HG02763 (cell line): Measurements from ENCODE around the gene MRPL21.
A peak's percentile ranks its signal among the peaks of the same experiment; 100 is the strongest.
"Not testable (repeated sequence)": the region's sequence is repeated elsewhere in the genome, so short reads cannot be mapped to it uniquely, and the experiment has no call there.

Experiments used
- ATAC-seq: cut with Tn5 transposase; IDR thresholded peaks from one replicate; pipeline ENCODE4 v1.9.1; 2021; ENCODE audit warnings: mild to moderate bottlenecking, moderate library complexity; ENCODE audit not compliant: unreplicated experiment

MRPL21 gene

DNA sequence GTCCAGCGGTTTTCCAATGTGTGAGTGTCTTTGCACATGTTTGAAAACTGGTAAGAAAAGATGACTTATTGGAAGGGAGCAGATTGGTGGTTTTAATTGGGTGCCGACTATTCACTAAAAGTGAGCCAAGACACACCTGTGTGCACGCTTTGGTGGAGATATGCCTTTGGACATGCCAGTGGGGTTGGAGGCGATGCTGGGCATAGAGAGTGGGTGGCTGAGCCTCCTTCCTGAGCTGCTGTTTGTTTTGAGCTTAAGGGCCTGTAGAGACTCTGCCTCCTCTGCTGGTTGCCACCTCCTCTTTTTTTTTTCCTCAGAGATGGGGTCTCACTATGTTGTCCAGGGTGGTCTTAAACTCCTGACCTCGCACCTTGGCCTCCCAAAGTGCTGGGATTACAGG lies 9.6 kb upstream of the MRPL21 start:
- ATAC-seq = no peak

DNA sequence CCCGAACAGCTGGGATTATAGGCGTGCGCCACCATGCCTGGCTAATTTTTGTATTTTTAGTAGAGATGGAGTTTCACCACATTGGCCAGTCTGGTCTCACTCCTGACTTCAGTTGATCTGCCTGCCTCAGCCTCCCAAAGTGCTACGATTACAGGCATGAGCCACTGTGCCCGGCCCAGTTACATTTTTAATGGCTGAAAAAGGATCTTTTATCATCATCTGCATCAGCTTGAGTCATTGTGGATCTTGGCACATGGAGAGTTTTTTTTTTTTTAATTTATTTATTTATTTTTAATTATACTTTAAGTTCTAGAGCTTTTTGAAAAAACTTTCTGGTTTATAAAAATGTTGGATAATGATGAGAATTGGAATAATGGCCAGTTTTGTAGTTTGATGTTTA lies 8.6 kb upstream of the MRPL21 start:
- ATAC-seq = no peak

DNA sequence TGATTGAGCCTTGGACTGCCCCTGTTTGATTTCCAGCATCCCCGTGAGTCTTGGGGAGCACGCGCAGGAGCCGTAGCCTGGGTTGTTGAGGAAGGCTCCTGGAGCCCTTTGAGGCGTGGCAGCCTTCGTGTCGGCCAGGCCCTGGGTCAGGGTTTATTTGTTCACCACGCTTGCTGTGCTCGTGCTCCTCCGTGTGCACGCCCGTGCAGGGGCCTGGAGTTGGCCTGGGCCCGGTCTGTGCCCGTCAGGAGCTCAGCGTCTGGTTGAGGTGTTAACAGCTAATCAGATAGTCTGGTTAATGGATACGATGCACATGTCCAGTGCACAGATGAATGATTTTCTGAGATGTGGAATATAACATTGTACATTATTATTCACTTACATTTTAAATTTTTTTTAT lies 8.1 kb upstream of the MRPL21 start:
- ATAC-seq = no peak

DNA sequence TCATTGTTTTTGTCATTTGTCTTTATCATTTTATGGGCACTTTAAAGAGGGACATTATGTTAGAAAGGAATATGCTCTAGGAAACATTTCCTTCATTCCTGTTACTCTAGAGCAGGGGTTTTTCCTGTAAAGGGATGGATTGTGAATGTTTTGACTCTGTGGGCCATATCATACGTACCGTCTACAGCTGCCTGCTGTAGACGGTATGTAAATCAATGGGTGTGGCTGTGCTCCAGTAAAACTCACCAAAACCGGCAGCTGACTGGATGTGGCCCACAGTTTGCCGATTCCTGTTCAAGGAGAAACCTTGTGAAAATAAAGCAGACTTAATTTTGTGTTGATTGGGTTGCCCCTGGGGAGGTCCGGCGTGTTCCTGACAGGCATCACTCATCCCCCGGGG lies 7.3 kb upstream of the MRPL21 start:
- no peak for ATAC-seq

DNA sequence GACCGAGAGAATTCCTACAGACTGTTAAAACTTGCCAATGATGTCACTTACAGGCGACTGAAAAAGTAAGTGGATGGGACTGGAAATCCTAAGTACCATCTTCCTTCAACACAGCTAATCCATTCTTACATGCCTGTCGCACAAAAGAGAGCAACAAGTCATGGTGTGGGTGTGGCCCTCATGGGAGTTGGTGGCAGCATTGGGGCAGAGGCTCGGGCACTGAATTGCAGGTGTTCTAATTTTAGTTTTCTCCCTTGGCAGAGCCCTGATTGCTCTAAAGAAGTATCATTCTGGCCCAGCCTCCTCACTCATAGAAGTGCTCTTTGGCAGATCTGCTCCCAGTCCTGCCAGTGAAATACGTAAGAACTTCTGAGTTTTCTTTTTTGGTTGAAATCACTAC lies 4.6 kb upstream of the MRPL21 start:
- no peak for ATAC-seq

DNA sequence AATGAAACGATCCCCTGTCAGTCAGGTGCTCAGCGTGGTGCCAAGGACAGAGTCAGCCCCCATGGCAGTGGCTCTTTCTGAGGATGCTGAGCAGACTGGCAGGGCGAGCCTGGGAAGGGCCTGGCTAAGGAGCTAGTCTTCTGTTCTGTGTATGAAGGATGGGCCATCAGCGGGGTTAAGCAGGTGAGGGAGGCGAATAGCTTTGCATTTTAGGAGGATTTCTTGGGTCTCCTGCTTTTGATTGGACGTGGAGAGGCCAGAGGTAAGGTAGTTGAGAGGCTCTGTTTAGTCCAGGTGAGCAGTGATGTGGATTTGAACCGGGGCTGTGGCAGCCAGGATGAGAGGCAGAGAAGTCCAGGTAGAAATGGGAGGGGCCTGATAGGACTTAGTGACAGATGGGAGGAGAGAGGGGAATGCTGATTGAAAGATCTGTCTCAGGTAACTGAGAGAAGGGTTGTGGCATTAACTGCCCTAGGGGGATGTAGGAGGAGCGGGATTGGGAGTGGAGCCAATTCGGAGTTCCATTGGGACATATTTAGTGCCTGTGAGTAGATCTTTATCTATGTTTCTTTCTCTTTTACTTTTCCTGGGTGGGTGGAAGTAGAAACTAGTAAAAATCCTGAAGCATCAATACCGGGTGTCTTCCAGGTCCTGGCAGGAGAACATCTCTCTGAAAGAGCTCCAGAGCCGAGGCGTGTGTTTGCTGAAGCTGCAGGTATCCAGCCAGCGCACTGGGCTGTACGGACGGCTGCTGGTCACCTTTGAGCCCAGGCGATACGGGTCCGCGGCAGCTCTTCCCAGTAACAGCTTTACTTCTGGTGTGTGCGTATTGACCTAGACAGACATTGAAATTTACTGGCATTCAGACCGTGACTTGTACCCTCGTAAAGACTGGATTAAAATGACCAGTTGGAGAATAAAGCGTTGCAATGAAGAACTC lies 2.1 kb upstream of the MRPL21 start:
- ATAC-seq = no peak

DNA sequence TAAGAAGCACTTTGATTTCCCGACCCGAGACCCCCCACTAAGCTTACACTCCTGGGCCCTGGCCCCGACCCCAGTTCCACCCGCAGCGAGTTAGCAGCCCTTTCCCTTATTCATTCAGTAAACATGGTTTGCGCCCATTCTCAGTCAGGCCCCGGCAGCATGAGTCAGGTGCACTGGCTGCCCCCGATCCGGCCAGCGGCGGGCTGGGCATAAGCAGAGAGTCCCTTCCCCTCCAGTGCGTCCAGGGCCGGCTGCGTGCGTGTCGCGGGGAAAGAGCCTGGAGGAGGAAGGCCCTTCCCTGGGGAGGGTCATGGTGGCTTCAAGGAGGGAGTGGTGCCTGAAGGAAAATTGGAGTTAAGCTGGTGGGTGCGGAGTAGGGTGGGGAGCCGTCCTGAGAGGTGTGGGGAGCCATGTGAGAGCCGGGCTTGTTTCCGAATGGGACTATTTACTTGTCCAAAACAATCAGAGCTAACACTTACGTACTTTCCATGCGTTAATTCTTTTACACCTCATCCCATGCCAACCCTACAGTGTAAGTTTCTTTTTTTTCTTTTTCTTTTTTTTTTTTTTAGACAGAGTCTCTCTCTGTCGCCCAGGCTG lies 716 bp upstream of the MRPL21 start:
- ATAC-seq = peak; percentile 7

DNA sequence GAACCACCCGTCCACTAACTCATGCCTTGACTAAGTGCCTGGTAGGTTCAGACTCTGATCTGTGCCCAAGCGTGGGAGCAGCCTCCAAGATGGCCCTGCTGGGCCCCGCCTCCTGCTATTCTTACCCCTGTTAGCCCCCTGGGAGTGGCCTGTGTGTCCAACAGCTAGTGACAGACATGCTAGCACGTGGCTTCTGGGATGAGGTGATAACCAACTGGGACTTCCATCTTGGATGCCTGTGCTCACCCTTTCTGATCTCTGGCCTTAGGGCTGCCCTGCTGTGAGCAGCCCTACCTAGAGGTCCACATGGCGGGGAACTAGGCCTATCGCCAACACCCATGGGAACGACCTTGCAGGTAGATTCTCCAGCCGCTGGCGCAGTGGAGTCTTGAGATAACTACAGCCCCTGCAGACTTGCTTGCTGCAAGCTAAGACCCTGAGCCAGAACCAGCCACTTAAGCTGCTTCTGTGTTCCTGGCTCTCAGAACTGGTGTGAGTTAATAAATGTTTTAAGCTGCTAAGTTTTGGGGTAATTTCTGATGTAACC lies 2.7 kb downstream of the MRPL21 start:
- no peak for ATAC-seq

DNA sequence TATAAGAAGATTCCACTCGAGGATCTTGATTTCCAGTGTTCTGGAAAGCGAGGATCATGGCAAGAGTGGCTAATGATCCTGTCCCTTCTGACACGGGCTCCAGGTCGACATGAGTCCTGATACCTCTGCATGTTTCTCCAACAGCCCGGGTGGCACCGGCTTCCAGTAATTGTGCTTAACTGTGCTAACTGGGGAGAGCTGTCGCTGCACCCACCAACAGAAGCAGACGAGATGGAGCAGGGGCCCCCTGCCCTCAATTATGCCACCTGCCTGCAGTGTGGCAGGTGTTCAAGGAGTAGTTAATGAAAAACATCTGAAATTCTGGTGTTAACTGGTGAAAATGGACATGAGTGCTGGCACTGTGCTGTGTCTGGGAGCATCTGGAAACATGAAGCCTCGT lies 6.2 kb downstream of the MRPL21 start:
- no peak for ATAC-seq

DNA sequence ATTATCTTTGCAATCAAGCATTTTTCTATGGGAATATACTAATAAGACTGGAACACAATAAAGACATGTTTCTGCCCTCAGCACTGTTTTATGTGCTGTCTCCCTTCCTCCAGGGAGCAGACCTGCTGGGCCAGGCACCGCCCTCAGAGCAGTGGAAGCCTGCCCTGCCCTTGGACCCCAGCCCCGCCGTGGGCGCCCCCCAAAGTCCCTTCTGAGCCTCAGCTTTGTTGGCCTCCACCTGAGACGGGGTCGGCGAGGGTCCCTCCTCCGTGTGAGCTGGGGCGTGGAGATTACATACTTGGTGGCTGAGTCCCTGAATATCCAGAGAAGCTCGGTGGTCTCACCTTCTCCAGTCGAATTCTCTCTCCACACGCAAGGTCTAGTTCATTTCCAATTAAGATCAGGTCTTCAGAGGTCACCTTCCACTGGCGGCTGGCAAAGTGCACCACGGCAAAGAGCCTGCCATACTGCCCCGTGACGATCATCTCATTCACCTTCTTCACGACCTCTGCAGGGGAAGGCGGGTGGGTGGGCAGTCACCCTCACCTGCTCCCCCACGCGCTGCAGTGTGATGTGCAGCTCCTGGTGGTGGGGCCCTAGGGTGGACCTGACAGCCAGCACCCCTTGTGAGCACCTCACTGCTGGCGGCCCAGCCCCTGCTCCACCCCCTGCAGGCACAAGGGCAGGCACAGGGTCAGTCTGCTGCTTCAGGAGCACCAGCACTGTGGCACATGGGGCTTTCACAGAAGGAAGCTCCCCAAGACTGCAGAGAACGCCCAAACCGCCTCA lies 7.3 kb downstream of the MRPL21 start:
- ATAC-seq = no peak

DNA sequence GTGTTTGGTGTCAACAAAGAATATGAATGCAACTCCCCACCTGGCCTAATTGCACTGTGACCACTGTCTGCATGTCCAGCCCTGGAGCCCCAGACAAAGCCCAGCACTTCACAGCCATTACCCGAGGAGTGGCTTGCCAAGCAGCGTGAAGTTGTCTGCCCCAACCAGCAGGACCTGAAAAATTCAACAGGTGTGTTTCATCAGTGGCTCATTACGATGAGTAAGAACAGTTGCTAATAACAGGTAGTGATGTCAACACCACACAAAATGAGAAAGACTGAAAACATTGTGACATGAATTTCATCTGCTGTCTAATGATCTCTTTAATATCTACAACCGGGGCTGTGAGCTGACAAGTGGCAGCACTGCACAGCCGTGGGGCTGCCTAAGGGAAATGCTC lies 10.3 kb downstream of the MRPL21 start:
- ATAC-seq = no peak

DNA sequence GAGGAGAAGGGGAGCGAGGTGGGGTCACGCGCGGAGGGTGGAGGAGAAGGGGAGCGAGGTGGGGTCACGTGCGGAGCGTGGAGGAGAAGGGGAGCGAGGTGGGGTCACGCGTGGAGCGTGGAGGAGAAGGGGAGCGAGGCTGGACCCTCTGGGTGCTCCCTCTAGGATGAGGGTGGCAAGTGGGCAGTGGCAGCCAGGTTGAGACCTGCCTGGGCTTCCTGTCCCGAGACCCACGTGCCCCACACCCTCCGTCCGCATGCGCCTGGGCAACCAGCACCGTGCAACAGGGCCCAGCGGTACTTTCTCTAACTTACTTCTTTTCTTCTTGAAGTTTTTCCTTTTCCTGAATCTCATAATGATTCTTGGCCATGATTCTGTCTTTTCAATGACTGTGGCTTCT lies 11.1 kb downstream of the MRPL21 start:
- ATAC-seq = no peak

DNA sequence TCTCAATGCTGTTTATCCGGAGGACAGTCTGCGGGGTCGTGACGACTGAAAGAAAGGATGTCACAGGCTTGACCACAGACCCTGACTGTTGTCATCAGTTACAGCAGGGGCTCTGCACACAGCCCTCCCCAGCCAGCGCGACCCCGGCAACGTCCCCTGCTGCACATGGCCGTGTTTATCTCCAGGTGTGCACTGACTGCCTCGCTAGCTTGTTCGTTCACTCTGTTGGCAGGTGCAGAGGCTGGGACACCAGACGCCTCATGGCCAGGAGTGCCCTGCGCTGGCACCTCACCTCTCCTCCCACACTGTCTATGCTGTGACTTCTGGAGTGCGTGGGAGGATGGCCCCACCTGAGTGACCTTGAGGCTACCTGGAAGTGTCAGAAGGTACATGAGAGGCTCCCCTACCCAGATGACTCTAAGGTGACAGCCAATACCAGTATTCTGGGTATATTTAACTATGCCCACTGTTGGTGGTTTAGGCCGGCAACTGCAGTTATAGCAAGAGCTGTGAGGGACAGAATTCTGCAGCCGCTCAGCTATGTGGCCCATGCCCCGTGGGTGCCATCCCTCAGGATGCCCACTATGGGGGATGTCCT lies 12.2 kb downstream of the MRPL21 start:
- ATAC-seq = no peak

DNA sequence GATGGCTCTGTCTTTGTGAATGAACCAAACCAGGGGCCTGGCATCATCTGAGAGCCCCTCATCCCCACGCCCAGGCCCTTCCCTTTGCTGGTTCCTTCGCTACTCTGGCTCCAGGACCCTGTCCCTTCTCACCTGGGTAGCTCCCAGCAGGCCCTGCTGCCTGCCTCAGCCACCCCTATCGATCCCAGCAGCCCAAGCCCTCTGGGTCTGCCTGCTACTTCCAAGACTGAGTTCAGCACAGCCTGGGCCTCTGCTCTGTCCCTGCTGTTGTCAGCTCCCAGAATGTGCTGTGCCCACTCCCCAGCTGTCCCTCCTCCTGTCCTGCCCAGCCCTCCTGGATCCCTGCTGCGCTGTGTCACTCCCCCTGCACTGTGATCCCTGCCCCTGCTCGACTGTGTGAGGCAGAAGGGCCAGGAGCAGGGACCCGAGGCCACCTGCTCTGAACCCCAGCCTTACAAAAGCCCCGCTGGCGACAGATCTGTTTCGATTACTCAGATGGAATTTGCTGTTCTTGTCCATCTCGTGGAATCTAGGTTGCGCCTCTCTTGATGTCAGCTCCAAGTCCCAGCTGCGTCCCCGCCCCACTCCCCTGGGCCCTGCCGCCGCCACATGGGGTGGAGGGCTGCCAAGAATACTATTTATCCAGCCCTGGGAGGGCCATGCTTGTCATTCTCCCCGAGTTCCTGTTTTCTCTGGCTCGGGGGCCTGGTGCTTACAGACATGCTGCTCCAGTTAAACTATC lies 13.0 kb downstream of the MRPL21 start:
- no peak for ATAC-seq

DNA sequence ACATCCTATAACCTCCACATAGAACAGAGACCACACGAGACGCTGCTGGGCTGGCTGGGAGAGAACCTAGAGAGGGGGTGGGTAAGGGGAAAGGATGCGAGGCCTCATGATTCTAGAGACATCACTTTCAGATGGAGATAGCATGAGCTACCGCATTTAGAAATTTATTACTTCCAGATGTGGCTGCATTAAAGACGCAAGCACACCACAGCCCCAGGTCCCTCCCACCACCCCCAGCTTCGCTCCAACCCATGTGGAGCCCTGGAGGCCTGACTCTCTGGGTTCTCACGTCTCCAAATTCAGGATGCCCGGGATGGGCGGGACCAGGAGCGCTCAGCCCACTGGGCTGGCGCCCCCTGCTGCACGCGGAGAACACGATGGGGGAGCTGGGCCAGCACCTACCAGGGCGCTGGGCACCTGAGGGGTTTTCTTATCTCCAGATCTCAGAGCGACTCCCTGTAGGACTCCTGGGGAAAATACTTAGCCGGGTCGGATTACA lies 13.6 kb downstream of the MRPL21 start:
- no peak for ATAC-seq

DNA sequence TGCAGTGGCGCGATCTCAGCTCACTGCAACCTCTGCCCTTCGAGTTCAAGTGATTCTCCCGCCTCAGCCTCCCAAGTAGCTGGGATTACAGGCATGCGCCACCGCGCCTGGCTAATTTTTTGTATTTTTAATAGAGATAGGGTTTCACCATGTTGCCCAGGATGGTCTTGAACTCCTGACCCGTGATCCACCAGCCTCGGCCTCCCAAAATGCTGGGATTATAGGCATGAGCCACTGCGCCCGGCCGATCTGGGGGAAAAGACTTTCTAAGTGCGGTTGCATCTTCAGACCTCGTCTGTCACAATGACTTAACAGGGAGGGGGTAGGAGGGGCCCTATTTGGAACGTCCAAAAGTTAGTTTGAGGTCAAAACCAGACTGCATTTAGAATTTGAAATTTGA lies 18.8 kb downstream of the MRPL21 start:
- ATAC-seq = not testable (repeated sequence)

DNA sequence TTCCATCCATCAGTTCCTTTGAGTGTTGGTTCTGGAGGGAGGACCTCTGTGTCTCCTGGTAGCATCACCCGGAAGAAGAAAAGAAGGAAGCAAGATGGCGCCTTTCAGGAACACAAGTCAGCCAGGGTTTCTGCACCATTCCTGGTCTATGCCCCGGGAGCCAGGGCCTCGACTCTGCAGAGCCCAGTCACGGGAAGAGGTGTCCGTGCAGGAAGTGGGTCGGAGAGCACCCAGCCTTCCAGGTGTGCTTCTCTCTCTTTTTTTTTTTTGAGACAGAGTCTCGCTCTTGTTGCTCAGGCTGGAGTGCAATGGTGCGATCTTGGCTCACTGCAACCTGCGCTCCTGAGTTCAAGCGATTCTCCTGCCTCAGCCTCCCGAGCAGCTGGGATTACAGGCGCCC lies 21.2 kb downstream of the MRPL21 start:
- ATAC-seq = no peak

DNA sequence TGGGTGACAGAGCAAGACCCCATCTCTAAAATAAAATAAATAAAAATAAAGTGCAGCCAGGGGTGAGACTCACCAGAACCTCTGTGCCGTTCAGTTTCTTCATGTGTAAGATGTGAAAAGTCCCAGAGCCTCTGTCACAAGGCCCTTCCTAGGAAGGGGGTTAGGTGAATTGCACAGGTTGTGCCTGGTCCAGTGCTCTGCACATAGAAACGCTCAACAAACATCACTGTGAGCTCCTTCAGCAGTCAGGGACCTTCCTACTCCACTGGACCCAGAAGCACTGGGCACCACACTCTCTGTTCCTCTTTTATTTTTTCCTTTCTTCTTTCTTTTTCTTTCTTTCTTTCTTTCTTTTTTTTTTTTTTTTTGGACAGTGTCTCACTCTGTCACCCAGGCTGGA lies 22.3 kb downstream of the MRPL21 start:
- no peak for ATAC-seq

DNA sequence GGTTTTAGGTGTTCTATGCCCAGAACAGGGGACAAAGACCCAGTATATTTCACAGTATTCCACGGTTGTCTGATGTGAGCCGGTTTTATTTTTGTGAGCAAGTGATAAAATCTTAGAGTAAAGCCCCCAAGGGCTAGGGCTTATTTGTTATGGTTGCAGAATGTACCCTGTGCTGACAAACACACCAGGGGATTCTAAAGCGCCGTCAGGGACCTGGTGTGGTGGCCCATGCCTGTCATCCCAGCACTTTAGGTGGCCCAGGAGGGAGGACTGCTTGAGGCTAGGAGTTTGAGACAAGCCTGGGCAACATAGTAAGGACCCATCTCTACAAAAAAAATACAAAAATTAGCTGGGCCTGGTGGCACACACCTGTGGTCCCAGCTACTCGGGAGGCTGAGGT lies 22.8 kb downstream of the MRPL21 start:
- no peak for ATAC-seq

DNA sequence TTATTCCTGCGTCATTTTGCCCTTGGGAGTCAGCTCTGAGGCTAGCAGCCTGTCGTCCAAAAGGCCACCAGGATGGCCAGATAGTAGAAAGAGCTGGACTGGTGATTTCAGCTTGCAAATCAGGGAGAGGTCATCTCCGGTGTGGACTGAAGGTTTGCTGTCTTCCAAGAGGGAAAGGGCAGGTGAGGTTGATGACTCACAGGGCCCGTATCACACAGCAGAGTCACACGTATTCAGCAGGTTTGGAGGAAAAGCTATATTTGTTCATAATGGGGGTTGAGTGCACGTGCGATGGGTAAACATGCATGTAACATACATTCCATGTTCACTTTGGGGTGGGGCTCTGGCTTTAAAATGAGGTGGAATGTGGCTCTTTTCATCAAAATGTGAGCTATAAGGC lies 25.6 kb downstream of the MRPL21 start:
- ATAC-seq = no peak
